Activated naive CD8-positive, alpha-beta T cell treated with anti-CD3 and anti-CD28 coated beads, Interleukin-2, amount 10 ng/mL, durations not matched to agents 7 days and 5 days (primary cell): Measurements from ENCODE around the gene NKAPD1. TPM values are rescaled to one million over a fixed set of nuclear protein-coding genes. Genes with fewer than 3 reads are reported as not detected.

Experiments
- ATAC-seq: fragments of 150-1000 bp; cut with Tn5 transposase; one replicate; pipeline ENCODE4 v1.10.0; 2021; ENCODE audit warnings: low read depth, moderate library complexity
- POLR2A ChIA-PET: fragments of 350-600 bp; sonication (Branson Sonifier 250); formaldehyde crosslinking; loops from one replicate; lab custom pipeline; 2021; ENCODE audit warnings: antibody characterized with exemption; lab: Charles Lee
- DNase-seq: peaks from one replicate; pipeline ENCODE4 v3.0.0; 2021
- H3K27ac Mint-ChIP-seq: one replicate; pipeline ENCODE4 v1.8.0; 2022; ENCODE audit warnings: mild to moderate bottlenecking, mixed read lengths
- H3K27me3 Mint-ChIP-seq: one replicate; pipeline ENCODE4 v1.8.0; 2022; ENCODE audit warnings: mild to moderate bottlenecking, moderate library complexity, mixed read lengths
- H3K36me3 Mint-ChIP-seq: one replicate; pipeline ENCODE4 v1.8.0; 2021; ENCODE audit warnings: mild to moderate bottlenecking, mixed read lengths
- H3K4me1 Mint-ChIP-seq: one replicate; pipeline ENCODE4 v1.8.0; 2021; ENCODE audit warnings: mixed read lengths
- H3K4me3 Mint-ChIP-seq: one replicate; pipeline ENCODE4 v1.8.0; 2022; ENCODE audit warnings: mild to moderate bottlenecking, moderate library complexity, mixed read lengths
- H3K9me3 Mint-ChIP-seq: one replicate; pipeline ENCODE4 v1.8.0; 2021; ENCODE audit warnings: mixed read lengths
- total RNA-seq, 2 experiments: library from RNA; stranded (reverse); gene quantifications; one replicate each; pipeline ENCODE4 v1.2.3, GENCODE V29; 2021

Gene NKAPD1
- total RNA-seq, 2 experiments from 2014 or later, result 21.5 to 22.7 TPM

GRCh38 chr11:112134473-112134872 lies 60.4 kb downstream of the NKAPD1 start:
- DNase-seq (no peak), ATAC-seq (no peak)
- H3K9me3 Mint-ChIP-seq, result no peaks in the 10 kb centered on the region
- no peaks in the 10 kb centered on the region for H3K27me3 Mint-ChIP-seq
- peaks cover 10% of the 10 kb centered on the region for H3K4me1 Mint-ChIP-seq
- no peak overlapping the region for H3K4me3 Mint-ChIP-seq
- H3K27ac Mint-ChIP-seq, result no peak overlapping the region
- H3K36me3 Mint-ChIP-seq, result no peaks in the 10 kb centered on the region
- POLR2A ChIA-PET, result no interaction called here

Other genes with a start within 250 kb of the NKAPD1 start
- gene ALG9, start 202.7 kb upstream of the NKAPD1 start, total RNA-seq, result 10 to 100 TPM; 26.8 to 28.8 TPM
- 1 to 10 TPM; 3.4 to 3.5 TPM for gene FDXACB1, start 195.1 kb upstream of the NKAPD1 start, total RNA-seq
- 10 to 100 TPM; 20.4 to 22.9 TPM for gene CFAP68, start 194.8 kb upstream of the NKAPD1 start, total RNA-seq
- not detected for gene CRYAB, start 162.5 kb upstream of the NKAPD1 start, total RNA-seq
- under 1 TPM in 1 of 2 experiments, not detected in 1; 0.23 TPM for gene HSPB2, start 161.6 kb upstream of the NKAPD1 start, total RNA-seq
- not detected for gene C11orf52, start 155.4 kb upstream of the NKAPD1 start, total RNA-seq
- 1 to 10 TPM; 2.5 to 3.2 TPM for gene DIXDC1, start 137.0 kb upstream of the NKAPD1 start, total RNA-seq
- gene DLAT, start 48.9 kb upstream of the NKAPD1 start, total RNA-seq, result 10 to 100 TPM; 26.0 to 28.5 TPM
- gene PIH1D2, start 282 bp upstream of the NKAPD1 start, total RNA-seq, result under 1 TPM in 1 of 2 experiments, not detected in 1; 0.50 TPM
- 10 to 100 TPM; 36.8 to 39.3 TPM for gene TIMM8B, start 12.5 kb downstream of the NKAPD1 start, total RNA-seq
- gene SDHD, start 12.6 kb downstream of the NKAPD1 start, total RNA-seq, result 10 to 100 TPM; 87.2 to 93.8 TPM
- under 1 TPM; 0.45 to 0.75 TPM for gene IL18, start 89.8 kb downstream of the NKAPD1 start, total RNA-seq
- under 1 TPM in 1 of 2 experiments, not detected in 1; 0.40 TPM for gene TEX12, start 93.1 kb downstream of the NKAPD1 start, total RNA-seq
- 1 to 10 TPM; 1.5 to 2.4 TPM for gene BCO2, start 101.2 kb downstream of the NKAPD1 start, total RNA-seq
- 10 to 100 TPM; 20.9 to 24.2 TPM for gene PTS, start 152.1 kb downstream of the NKAPD1 start, total RNA-seq
- not detected for gene PLET1, start 186.6 kb downstream of the NKAPD1 start, total RNA-seq